GM20431 (cell line): ENCODE measurements around the gene INPP4A.

Source experiments
- in situ Hi-C: fragments of 300-500 bp; cut with MseI, MboI; formaldehyde crosslinking; loops from one replicate; pipeline ENCODE4 v1.15.0; 2020; ENCODE audit warnings: low sequenced_read_pairs; ENCODE audit not compliant: unreplicated experiment

The INPP4A gene

DNA sequence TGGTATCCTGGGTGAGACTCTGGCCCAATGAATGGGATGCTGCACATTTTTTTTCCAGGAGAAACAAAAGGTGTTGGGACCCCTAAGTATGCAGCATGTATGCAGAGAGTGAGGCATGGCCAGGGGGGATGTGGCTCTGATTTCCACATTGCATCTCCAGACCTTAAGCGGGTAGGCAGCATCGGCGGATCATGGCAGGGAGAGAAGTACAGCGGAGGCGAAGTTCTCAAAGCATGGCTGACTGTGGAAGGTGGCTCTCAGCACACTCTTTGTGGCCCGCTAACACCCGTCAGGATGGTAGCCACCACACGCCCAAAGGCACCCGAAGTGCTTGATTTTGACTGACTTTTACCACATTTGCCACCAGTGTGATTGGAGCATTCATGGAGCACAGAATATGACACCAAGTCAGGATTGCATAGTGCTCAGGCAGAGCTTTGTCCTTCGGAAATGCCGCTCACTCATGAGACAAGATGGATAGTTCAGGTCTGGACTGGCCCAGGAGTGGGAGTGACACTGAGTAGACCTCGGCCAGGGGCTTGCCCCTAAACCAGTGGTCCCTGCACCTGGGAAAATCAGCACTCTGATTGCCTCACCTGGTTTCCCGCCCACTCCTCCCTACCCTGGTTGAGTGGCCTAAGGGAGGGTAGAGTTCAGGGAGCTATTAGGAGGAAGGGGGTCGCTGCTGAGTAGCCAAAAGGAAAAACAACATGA, 14.2 kb downstream of the INPP4A start:
- in situ Hi-C loops = no loop called here

DNA sequence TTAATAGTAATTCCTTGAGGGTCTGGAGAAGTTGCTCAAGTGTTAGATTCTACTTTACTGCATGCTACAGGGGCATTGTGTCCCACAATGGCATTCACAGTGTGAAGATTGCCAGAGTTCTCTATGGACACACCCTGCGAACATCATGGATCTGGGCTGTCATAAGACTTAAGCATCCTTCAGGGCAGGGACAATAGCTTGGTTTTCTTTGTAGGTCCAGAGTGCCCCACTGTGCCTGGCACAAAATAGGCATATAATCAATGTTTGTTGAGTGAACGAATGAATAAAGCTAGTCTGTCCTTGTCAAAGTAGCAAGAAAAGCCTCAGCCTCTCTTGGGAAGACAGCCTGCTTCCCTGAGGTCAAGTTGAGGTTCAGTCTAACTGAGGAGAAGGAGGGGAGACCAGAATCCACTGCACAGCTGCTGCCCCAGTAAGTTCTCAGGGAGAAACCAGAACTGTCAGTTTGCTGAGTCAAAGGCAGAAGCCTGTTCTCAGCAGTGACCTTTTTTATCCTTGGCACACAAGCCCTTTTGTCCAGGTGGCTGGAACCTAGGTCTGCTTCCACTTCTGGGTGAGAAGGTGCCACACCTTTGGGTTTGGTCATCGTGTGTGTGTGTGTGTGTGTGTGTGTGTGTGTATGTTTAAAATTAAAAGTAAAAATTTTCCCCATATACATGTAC, 15.0 kb downstream of the INPP4A start:
- in situ Hi-C loops = no loop called here

DNA sequence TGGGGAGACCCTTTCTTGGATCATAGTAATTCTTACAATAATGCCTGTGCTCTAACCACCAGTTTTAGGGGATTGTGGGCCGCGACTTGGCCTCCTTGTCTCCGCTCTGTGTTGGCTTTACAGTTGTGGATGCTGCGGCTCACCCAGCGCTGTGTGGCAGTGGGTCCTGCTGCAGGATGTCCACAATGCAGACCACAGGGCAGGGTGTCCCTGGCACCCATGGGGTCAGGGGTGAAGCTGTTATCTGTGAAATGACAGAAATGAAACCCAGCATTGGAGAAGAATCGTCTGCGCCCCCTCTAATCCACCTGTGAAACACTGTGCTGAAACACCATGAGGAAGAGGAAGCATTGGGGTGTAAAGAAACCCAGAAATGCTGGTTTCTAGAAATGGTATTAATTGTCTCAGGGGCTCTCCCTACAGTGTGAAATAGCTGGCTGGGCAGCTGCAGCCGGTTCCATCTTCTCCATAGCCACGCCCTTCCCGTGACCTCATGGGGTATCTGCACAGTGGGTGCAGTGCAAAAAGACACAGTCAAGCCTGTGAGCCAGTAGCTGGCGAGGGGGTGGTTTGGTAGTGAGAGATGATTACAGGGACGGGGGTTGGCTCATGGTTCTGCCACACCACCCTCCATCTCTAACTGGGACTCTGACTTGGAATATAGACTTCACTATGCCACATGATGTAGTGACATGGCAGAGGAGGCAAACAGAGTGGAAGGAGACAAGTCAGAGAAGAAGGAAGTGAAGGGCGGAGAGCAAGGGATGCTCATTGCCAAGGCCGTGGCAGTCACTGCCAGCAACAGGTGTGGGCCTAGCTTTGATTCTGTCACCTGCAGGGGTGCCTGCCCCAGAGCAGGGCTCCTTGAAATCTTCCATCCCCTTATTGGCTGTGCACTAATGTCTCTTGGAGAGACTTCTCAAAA, 16.2 kb downstream of the INPP4A start:
- in situ Hi-C loops = no loop called here

DNA sequence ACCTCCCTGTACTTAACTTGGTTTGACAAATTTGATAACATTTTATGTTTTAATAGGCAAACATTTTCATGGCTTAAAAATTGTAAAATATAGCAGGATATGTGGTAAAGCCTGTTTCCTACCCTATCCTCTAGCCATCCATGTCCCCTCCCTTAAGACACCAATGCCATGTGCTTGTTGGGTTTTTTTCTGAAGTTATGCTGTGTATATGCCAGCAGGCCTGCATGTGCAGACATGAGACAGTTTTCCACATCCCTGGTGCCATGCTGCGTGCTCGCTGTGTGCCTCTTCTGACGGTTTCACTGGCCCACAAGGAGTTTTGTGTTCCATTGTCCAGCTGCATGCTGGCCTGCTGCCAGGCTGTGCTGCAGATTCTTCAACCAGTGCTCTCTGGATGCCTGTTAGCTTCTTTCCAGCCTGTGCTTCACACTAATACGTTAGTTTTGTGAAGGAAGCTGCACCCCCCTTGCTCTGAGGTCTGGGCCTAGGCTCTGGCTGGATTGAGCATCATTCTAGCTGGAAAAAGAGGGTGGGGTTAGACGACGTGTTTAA, 16.9 kb downstream of the INPP4A start:
- in situ Hi-C loops = no loop called here

DNA sequence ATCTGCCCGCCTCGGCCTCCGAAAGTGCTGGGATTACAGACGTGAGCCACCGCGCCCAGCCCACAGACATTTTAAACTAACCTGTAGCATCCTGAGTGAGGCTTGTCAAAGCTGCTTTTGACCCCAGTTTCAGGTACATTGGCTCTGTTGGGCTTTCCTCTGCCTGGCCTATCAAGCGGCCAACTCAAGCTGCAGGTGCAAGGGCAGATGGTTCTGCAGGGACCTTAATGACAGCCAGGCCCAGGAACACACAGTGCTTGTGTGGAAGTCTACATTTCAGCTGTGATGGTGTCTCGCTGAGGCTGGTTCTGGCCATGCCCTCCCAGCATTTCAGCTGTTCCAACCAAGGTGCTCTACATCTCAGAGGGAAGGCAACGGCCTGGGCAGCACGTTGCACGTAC, 18.4 kb downstream of the INPP4A start:
- in situ Hi-C loops = no loop called here

DNA sequence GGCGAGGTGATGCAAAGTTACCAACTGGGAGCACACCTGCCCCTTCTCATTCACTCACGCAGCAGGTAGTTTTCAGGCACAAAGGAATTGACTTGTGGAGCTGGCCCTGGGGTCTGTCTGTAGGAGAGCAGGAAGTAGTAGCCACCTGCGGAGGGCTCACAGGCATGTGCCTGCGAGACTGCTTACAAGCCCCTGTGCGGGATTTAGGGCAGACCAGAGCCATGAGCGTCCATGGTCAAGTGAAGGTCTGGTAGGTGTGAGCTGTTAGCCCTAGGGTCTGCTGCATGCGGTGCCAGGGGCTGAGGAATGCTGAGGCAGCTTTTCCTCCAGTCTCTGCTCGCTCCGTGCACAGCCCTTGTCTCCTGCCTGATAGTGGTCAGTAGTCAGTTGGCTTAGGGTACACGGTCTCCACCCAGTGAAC, 18.9 kb downstream of the INPP4A start:
- in situ Hi-C loops = no loop called here

DNA sequence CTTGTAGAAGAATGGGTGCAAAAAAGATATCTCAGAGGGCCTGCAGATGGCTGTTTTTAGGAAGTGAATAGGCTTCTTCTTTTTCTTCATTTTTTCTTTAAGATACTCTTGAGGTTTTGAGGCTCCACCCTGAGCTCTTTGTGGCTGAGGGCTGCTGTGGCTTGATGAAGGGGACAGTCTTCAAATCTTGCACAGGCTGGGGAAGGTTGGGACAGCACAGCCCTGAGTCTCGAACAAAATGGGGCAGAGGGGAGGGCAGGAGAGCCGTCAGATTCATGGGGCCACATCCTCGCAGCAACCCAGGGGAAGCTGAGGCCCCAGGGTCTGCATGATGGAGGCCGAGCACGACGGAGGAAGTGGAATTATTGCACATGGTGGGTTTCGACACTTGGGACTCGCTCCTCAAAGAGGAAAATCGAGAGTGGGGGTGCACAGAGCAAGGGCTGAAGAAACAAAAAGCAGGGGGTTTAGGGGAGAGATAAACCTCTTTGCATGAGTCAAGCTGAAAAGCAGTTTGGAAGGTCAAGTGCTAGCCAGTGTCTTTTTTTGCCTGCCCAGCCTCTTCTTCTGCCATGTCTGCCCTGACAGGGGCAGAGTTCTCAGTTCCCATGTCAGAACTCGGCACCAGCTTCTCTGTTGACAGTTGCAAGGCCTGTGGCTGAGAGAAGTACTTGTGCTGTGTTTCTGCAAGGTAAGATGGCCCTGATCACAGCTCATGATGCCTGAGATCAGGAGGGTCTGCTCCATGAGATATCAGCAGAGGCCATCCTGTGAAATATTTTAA, 19.5 kb downstream of the INPP4A start:
- in situ Hi-C loops = no loop called here

DNA sequence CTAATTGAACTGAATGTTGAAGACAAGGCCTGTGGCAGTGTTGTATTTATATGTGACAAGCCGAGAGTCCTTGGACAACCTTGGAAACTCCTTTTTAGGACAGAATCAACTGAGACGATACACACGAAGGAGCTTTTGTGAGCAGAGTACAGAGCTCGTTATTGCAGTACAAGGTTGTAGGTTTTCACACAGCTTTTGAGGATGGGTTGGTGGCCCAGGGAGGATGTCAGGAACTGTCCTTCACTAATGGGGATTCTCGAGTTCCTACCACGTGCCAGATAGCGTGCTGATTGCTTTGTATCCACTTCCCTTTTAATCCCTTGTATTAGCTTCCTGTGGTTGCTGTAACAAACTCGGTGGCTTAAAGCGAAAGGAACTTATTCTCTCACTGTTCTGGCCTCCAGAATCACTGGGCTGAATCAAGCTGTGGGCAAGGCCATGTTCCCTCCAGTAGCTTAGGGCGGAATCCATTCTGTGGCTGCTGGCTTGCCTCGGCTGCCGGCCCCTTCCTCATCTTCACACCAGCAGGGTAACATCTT, 20.2 kb downstream of the INPP4A start:
- in situ Hi-C loops = no loop called here

DNA sequence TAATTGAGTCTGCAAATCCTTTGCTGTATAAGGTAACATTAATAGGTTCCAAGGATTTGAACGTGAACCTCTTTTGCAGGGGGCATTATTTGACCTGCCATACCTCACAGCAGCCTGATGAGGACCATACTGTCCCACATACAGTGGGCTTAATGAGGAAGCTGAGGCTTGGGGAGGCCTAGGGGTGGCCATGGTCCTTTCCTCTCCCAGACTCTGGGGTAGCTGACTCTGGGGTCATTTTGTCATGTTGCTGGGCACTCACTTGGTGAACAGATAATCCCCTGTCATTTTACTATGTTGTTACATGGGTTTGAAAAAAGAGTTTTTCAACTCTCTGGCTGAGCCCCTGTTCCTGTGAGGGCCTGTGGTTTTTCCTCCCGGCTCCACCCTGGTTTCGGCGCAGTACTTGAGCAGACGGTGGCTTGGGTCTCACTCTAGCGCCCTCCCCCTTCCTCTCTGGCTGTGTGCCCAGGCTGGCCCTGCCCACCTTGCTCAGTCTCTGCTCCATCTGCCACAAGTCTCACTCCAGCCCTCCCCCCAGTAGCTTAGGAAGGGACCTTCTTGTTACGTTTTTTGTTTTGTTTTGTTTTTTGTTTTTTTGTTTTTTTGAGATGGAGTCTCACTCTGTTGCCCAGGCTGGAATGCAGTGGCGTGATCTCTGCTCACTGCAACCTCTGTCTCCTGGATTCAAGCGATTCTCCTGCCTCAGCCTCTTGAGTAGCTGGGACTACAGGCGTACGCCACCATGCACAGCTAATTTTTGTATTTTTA, 21.0 kb downstream of the INPP4A start:
- in situ Hi-C loops = no loop called here

DNA sequence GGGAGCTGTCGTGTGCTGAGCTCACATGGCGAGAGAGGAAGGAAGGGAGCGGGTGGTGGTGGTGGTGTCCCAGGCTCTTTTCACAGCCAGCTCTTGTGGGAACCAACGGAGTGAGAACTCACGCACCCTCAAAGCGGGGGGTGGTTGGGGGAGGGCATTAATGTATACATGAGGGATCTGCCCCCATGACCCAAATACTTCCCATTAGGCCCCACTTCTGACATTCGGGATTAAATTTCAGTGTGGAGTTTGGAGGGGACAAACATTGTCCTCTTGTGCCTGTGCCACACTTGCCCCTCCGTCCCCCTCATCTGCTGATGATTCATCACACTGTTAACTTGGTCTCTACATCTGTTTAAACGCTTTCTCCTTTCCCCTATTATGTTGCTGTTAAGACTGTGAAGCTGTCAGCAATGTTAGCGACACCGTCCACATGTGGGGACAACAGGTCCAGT, 22.5 kb downstream of the INPP4A start:
- in situ Hi-C loops = no loop called here

DNA sequence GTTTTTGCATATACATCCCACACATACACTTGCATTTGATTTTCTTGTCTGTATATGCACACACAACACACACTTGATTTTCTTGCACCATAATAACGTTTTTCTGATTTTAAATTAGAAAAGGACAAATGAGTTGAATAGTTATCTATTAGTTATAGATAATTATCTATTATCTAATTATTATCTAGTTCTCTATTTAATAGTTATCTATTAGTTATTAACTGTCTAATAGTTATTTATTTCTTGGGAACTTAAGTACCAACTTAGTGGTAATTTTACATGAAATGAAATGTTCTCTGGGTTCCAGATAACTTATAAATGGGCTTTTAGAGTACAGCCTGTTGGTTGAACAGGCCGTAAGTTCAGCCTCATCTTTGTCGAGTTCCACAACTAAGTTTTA, 23.0 kb downstream of the INPP4A start:
- in situ Hi-C loops = no loop called here

DNA sequence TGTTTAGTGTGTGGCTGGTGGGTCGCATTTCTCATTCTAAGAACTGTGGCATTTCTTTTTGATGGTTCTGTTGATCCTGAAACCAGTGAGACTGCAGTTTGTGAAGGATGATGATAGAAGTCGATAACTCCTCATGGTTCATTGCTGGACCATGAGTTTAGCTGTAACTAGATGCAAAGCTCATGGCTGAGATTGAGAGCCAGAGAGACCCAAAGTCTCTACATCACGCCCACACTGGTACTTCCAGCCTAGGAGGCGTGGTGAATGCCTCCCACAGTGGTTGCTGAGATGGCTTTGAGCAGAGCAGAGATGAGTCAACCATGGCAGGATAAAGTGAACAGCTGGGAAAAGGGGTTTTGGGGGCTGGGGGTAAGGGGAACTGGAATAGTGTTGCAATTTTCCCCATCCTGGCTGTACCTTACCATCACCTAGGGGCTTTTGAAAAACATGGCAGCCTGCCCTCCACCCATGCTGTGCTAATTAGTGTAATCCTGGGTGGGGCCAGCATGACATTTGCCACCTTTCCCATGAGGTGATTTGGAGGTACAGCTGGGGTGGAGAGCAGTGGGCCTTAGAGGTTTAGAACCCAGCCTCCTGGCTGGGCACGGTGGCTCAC, 24.1 kb downstream of the INPP4A start:
- in situ Hi-C loops = no loop called here

DNA sequence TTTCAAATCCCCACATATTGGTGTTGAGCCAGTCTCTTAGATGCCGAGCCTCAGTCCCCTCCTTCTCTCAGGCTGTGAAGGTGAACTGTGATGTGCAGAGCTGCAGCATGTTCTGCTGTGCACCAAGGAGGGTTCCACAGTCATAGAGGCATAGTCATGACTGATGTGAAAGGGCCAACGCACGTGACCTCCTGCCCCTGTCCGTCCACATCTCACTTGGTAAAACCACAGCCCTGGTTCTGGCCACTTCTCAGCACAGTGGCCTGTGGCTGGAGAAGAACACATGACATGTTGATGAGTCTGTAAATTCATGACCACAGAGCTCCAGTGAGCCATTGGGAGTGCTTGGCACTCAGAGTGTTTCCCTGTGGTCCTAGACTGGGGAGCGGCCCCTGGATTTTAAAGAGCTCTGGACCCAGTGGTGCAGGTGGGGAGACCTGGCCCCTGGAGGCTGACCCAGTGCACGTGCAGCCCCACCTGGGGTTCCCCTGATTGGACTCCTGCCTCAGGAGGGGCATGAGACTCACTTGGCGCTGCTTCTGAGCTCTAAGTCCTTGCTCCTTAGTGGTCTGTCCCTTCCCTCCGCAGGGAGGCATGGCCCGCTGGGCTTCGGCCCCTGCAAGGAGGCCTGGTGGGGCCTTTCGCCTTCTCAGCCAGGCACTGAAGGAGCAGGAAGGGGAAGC, 25.3 kb downstream of the INPP4A start:
- in situ Hi-C loops = no loop called here

DNA sequence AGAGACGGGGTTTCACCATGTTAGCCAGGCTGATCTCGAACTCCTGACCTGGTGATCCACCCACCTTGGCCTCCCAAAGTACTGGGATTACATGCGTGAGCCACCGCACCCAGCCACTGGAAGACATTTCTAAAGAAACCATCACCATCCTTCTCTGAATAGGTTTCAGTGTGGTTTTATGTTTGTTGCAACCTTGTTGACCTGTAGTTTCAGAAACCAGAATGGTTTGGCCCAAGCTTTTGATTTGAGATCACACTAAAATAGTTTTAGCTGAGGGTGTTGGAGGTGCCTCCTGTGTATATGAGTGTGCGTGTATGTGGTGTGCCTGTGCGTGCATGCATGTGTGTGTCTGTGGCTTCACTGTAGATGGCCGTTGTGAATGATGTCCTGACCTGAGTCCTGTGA, 26.2 kb downstream of the INPP4A start:
- in situ Hi-C loops = no loop called here

DNA sequence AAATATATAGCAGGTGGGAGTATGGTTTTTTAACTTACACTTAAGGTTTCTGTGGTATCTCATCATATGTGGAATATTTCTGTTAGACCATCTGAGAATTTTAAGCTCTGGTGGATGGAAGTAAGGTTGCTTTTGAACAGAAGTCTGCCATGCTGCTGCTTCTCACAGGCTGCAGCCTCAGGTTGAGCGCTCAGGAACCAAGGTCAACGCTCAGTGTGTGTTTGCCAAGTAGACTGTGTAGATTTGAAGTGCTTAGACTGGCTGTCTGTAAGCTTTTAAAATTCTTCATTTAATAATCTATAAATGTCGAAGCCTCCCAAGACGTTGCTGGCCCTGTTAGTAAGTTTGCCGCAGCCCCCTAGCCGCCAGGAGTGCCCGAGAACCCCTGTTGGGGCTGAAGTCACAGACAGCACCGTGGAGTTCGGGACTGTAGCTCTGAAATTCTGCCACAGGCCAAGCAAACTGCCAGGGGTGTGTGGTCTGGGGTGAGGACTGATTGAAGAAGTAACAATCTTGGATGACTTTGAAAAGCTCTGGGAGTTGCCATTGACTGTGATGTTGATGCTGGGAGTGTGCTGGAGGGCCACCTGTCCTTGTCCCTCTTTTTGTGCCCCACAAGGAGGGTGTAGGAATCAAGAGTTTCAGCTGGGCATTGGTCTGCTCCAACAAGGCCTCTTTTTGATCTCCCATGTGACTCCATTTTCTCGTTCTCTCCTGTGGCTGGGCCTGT, 26.9 kb downstream of the INPP4A start:
- in situ Hi-C loops = no loop called here

DNA sequence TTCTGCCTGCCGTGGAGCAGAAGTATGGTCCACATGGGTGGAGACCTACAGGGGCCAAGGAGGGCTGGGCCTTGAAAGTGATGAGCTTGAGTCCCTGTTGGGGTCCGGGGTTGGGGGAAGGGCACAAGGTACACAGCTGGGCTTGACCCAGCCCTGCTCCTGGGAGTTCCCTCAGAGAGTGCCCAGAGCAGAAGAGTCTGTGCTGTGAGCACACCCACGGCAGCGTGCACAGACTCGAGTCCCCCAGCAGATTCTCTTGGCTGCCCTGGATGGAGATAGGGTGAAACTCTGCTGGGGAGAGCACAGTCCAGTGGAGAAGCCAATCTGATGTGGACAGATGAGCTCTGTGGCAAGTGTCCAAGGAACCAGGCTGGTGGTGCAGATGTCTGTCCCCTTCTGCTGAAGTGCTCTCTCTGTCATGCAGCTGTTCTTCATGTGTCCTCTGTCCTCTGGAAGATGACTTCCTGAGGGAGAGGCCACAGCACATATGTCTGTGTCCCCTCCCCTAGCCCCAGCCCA, 27.5 kb downstream of the INPP4A start:
- in situ Hi-C loops = no loop called here
